ENCODE results near the gene MADCAM1.

MADCAM1 gene

GRCh38 chr19:543910-544608 is 47.8 kb downstream of the MADCAM1 start, which contains the start of gene GZMM:
Gene GZMM, plus strand, starts transcription at chr19:544053. Its CDS starts 19 bp downstream, at chr19:544072.
- no peak for DNase-seq
- intact Hi-C loops (cut with DNase I), result no loop called here

GRCh38 chr19:547117-547516 is 50.8 kb downstream of the MADCAM1 start:
- intact Hi-C loops (cut with DNase I), result no loop called here
- no peak for DNase-seq

- intact Hi-C loops (cut with DNase I), result no loop called here
- no peak for DNase-seq
These were observed 51.8 kb downstream of the MADCAM1 start for GRCh38 chr19:547836-548720.

- intact Hi-C loops (cut with DNase I), result no loop called here
These were observed 52.9 kb downstream of the MADCAM1 start for GRCh38 chr19:548886-549830.

GRCh38 chr19:554817-555216 is 58.5 kb downstream of the MADCAM1 start:
- intact Hi-C loops (cut with DNase I), result no loop called here
- DNase-seq, result no peak

More at GRCh38 chr19:548886-549830, 52.9 kb downstream of the MADCAM1 start:
- no peak for DNase-seq

Measured in posterior cingulate gyrus (tissue), 11 donors.